H1 (cell line): Measurements from ENCODE around the gene FUT6. TPM values are rescaled to one million over a fixed set of nuclear protein-coding genes. Genes with fewer than 3 reads are reported as not detected.
A peak's percentile ranks its signal among the peaks of the same experiment; 100 is the strongest.

Source experiments
- CTCF ChIA-PET: fragments of 300-600 bp; sonication (Branson Sonifier 250); formaldehyde crosslinking; loops from one replicate; lab custom pipeline; 2021; ENCODE audit not compliant: partially characterized antibody; lab: Charles Lee
- POLR2A ChIA-PET: fragments of 300-600 bp; sonication (Branson Sonifier 250); formaldehyde crosslinking; loops from one replicate; lab custom pipeline; 2021; ENCODE audit warnings: inconsistent platforms; ENCODE audit not compliant: partially characterized antibody; lab: Charles Lee
- DNase-seq, 2 experiments: peaks; one replicate each; pipeline versions ENCODE4 v3.0.0 to v3.0.0-alpha.2; 2010 to 2022; ENCODE audit warnings: low spot score in 2 of 2, low read depth in 1 of 2, mixed read lengths in 1 of 2
- FAIRE-seq: peaks from 2 replicates; lab custom pipeline; 2011; peaks lifted over from hg19 to GRCh38; lab: Jason Lieb, UNC
- H2AFZ ChIP-seq: 2 replicates; pipeline ENCODE4 v1.8.1; 2012; ENCODE audit warnings: low read length, inconsistent platforms
- H2AK5ac ChIP-seq: 2 replicates; pipeline ENCODE4 v1.6.1; 2013; ENCODE audit warnings: low read depth, low read length
- H2BK120ac ChIP-seq: replicated peaks from 2 replicates; pipeline ENCODE3; 2013; ENCODE audit warnings: low read depth, low read length, inconsistent platforms
- H2BK12ac ChIP-seq: 2 replicates; pipeline ENCODE4 v1.6.1; 2013; ENCODE audit warnings: low read depth, low read length
- H2BK15ac ChIP-seq: 2 replicates; pipeline ENCODE4 v1.6.1; 2013; ENCODE audit warnings: low read length
- H2BK20ac ChIP-seq: 2 replicates; pipeline ENCODE4 v1.6.1; 2013; ENCODE audit warnings: low read length
- H2BK5ac ChIP-seq: 2 replicates; pipeline ENCODE4 v1.6.1; 2013; ENCODE audit warnings: low read depth, low read length
- H3K14ac ChIP-seq: 2 replicates; pipeline ENCODE4 v1.6.1; 2013; ENCODE audit warnings: inconsistent platforms; ENCODE audit not compliant: insufficient read length
- H3K18ac ChIP-seq: 2 replicates; pipeline ENCODE4 v1.6.1; 2013; ENCODE audit warnings: low read length; ENCODE audit errors: extremely low read depth
- H3K23ac ChIP-seq: 2 replicates; pipeline ENCODE4 v1.6.1; 2013; ENCODE audit warnings: inconsistent platforms; ENCODE audit not compliant: insufficient read length
- H3K23me2 ChIP-seq: 2 replicates; pipeline ENCODE4 v1.6.1; 2013; ENCODE audit warnings: low read depth, low read length
- H3K27ac ChIP-seq: 2 replicates; pipeline ENCODE4 v1.6.1; 2011; ENCODE audit warnings: low read depth, low read length, inconsistent platforms
- H3K27me3 ChIP-seq, 4 experiments: replicated peaks in 1 of 4; 1 replicate in 1 of 4; 2 replicates in 3 of 4; pipeline versions ENCODE4 v1.6.1 to v1.8.1; 2011 to 2013; ENCODE audit warnings: low read length in 3 of 4, mild to moderate bottlenecking in 3 of 4, inconsistent platforms in 2 of 4, mixed read lengths in 2 of 4, moderate library complexity in 1 of 4; ENCODE audit not compliant: control insufficient read depth in 3 of 4, insufficient read depth in 3 of 4; ENCODE audit errors: extremely low read depth in 1 of 4
- H3K36me3 ChIP-seq, 4 experiments: 2 replicates each; pipeline versions ENCODE4 v1.6.1 to v1.8.1; 2011 to 2013; ENCODE audit warnings: mild to moderate bottlenecking in 4 of 4, low read length in 3 of 4, moderate library complexity in 2 of 4, control low read depth in 1 of 4, inconsistent platforms in 1 of 4; ENCODE audit not compliant: insufficient read depth in 4 of 4, control insufficient read depth in 2 of 4
- H3K4ac ChIP-seq: replicated peaks from 2 replicates; pipeline ENCODE3; 2013; ENCODE audit warnings: low read length, low read depth, mixed read lengths, inconsistent platforms; ENCODE audit not compliant: insufficient read length
- H3K4me1 ChIP-seq, 4 experiments: replicated peaks in 1 of 4; 1 replicate in 1 of 4; 2 replicates in 3 of 4; pipeline versions ENCODE4 v1.6.1 to v1.8.1; 2011 to 2013; ENCODE audit warnings: low read length in 3 of 4, inconsistent platforms in 2 of 4, mixed read lengths in 1 of 4; ENCODE audit not compliant: insufficient read depth in 4 of 4, control insufficient read depth in 3 of 4
- H3K4me2 ChIP-seq, 2 experiments: 2 replicates each; pipeline versions ENCODE4 v1.6.1 to v1.8.1; 2011 to 2013; ENCODE audit warnings: low read depth in 2 of 2, low read length in 2 of 2, control low read depth in 1 of 2, inconsistent platforms in 1 of 2, mild to moderate bottlenecking in 1 of 2; ENCODE audit not compliant: insufficient read depth in 1 of 2
- H3K4me3 ChIP-seq, 4 experiments: fragments of 200-600, 300-600 bp in 1 of 4; sonication (generic), shearing (Covaris generic), sonication (Bioruptor Twin) in 1 of 4; 2 replicates each; pipeline versions ENCODE4 v1.5.1 to v1.8.1; 2011 to 2016; ENCODE audit warnings: low read length in 4 of 4, low read depth in 3 of 4, control low read depth in 2 of 4, inconsistent platforms in 2 of 4, mild to moderate bottlenecking in 2 of 4, mixed read lengths in 1 of 4, moderate library complexity in 1 of 4; ENCODE audit not compliant: insufficient read depth in 2 of 4; ENCODE audit errors: extremely low read depth in 1 of 4
- H3K56ac ChIP-seq: replicated peaks from 2 replicates; pipeline ENCODE3; 2013; ENCODE audit warnings: low read depth, mild to moderate bottlenecking, mixed read lengths, low read length, inconsistent platforms; ENCODE audit not compliant: insufficient read length
- H3K79me1 ChIP-seq: 2 replicates; pipeline ENCODE4 v1.6.1; 2013; ENCODE audit warnings: low read depth, low read length, control low read depth
- H3K79me2 ChIP-seq, 2 experiments: 2 replicates each; pipeline versions ENCODE4 v1.6.1 to v1.8.1; 2012 to 2013; ENCODE audit warnings: low read length in 2 of 2, mild to moderate bottlenecking in 2 of 2, inconsistent platforms in 1 of 2; ENCODE audit not compliant: insufficient read depth in 2 of 2, control insufficient read depth in 1 of 2
- H3K9ac ChIP-seq, 4 experiments: replicated peaks in 1 of 4; 1 replicate in 1 of 4; 2 replicates in 3 of 4; pipeline versions ENCODE4 v1.6.1 to v1.8.1; 2011 to 2013; ENCODE audit warnings: low read depth in 3 of 4, low read length in 3 of 4, control low read depth in 2 of 4, mild to moderate bottlenecking in 2 of 4, moderate library complexity in 2 of 4, inconsistent platforms in 1 of 4; ENCODE audit errors: extremely low read depth in 1 of 4
- H3K9me3 ChIP-seq, 2 experiments: 2 replicates each; pipeline versions ENCODE4 v1.6.1 to v1.8.1; 2012 to 2013; ENCODE audit warnings: mild to moderate bottlenecking in 2 of 2, moderate library complexity in 2 of 2, control low read depth in 1 of 2, inconsistent platforms in 1 of 2, low read depth in 1 of 2, low read length in 1 of 2, mixed read lengths in 1 of 2; ENCODE audit not compliant: insufficient read depth in 2 of 2
- H4K20me1 ChIP-seq, 2 experiments: replicated peaks in 1 of 2; 2 replicates each; pipeline versions ENCODE3 to v1.8.1; 2011 to 2013; ENCODE audit warnings: inconsistent platforms in 2 of 2, low read length in 2 of 2, mild to moderate bottlenecking in 1 of 2; ENCODE audit not compliant: insufficient read depth in 2 of 2, control insufficient read depth in 1 of 2
- H4K5ac ChIP-seq: 2 replicates; pipeline ENCODE4 v1.6.1; 2013; ENCODE audit warnings: low read length, low read depth, mixed read lengths, inconsistent platforms; ENCODE audit not compliant: insufficient read length
- H4K8ac ChIP-seq: 2 replicates; pipeline ENCODE4 v1.8.0; 2013; ENCODE audit warnings: mild to moderate bottlenecking, moderate library complexity, low read length, inconsistent platforms; ENCODE audit not compliant: insufficient read depth; ENCODE audit errors: extremely low read depth
- H4K91ac ChIP-seq: replicated peaks from 2 replicates; pipeline ENCODE3; 2013; ENCODE audit warnings: low read length, mixed read lengths, inconsistent platforms; ENCODE audit not compliant: insufficient read length
- BACH1 ChIP-seq: IDR thresholded peaks from 2 replicates; pipeline ENCODE4 v1.6.1; 2012; ENCODE audit warnings: low read length, improper control_type of control experiment
- BRCA1 ChIP-seq: IDR thresholded peaks from 2 replicates; pipeline ENCODE4 v1.6.1; 2012; ENCODE audit warnings: low read depth, low read length, improper control_type of control experiment
- CEBPB ChIP-seq: IDR thresholded peaks from 2 replicates; pipeline ENCODE4 v1.6.1; 2012; ENCODE audit warnings: low read depth, low read length
- CHD2 ChIP-seq: IDR thresholded peaks from 2 replicates; pipeline ENCODE4 v1.6.1; 2012; ENCODE audit warnings: low read length, improper control_type of control experiment
- CTBP2 ChIP-seq: IDR thresholded peaks from 2 replicates; pipeline ENCODE4 v1.7.0; 2011; ENCODE audit warnings: borderline replicate concordance, mild to moderate bottlenecking, moderate library complexity, mixed read lengths, low read length; ENCODE audit not compliant: insufficient read depth, insufficient read length
- EZH2 ChIP-seq: fragments of 200-600 bp; sonication (generic); IDR thresholded peaks from 2 replicates; pipeline ENCODE4 v1.7.1; 2012; ENCODE audit warnings: low read depth, mild to moderate bottlenecking, moderate library complexity, low read length, inconsistent platforms; ENCODE audit not compliant: severe bottlenecking
- HDAC2 ChIP-seq, 2 experiments: fragments of 300-600 bp in 1 of 2; sonication (generic) in 1 of 2; IDR thresholded peaks; 2 replicates each; pipeline ENCODE4 v1.6.1; 2011 to 2012; ENCODE audit warnings: low read depth in 2 of 2, low read length in 2 of 2, mild to moderate bottlenecking in 2 of 2, moderate library complexity in 2 of 2, borderline replicate concordance in 1 of 2, inconsistent platforms in 1 of 2
- HDAC6 ChIP-seq: IDR thresholded peaks from one replicate; pipeline ENCODE4 v1.7.1; 2012; ENCODE audit warnings: low read depth, mild to moderate bottlenecking, inconsistent platforms, low read length, moderate library complexity
- KDM5A ChIP-seq: fragments of 200-600 bp; IDR thresholded peaks from 2 replicates; pipeline ENCODE4 v1.7.1; 2012; ENCODE audit warnings: mild to moderate bottlenecking, low read length, inconsistent platforms, mixed read lengths
- RAD21 ChIP-seq, 2 experiments: IDR thresholded peaks in 1 of 2; conservative IDR thresholded peaks in 1 of 2; 2 replicates each; pipeline ENCODE4 v1.6.1; 2011; ENCODE audit warnings: low read depth in 2 of 2, low read length in 2 of 2, improper control_type of control experiment in 1 of 2, inconsistent platforms in 1 of 2, mild to moderate bottlenecking in 1 of 2, moderate library complexity in 1 of 2
- SP1 ChIP-seq: IDR thresholded peaks from 2 replicates; pipeline ENCODE4 v1.6.1; 2011; ENCODE audit warnings: low read depth, low read length
- TCF12 ChIP-seq: IDR thresholded peaks from 2 replicates; pipeline ENCODE4 v1.6.1; 2011; ENCODE audit warnings: low read depth, mild to moderate bottlenecking, low read length
- YY1 ChIP-seq: IDR thresholded peaks from 2 replicates; pipeline ENCODE4 v1.6.1; 2011; ENCODE audit warnings: low read depth, mild to moderate bottlenecking, low read length
- WGBS, 2 experiments: shearing (Covaris generic) in 1 of 2; methylation state at CpG; one replicate each; pipeline versions ENCODE4 v1.1.6 to v1.1.7; 2013 to 2015; ENCODE audit warnings: low lambda C conversion rate in 2 of 2, mixed read lengths in 2 of 2, inconsistent platforms in 1 of 2, low coverage in 1 of 2, missing lambda C conversion rate in 1 of 2; ENCODE audit not compliant: insufficient replicate concordance in 2 of 2, insufficient coverage in 1 of 2, insufficient read length in 1 of 2; ENCODE audit errors: extremely low coverage in 1 of 2, missing lambda C conversion rate in 1 of 2; 5-methylcytosine and 5-hydroxymethylcytosine counted together
- polyA plus RNA-seq, 7 experiments: library from polyadenylated mRNA; depleted of rRNA in 3 of 7; stranded (reverse) in 5 of 7; unstranded in 2 of 7; fragments of >200 nt in 5 of 7; fragments of 200-250 nt in 2 of 7; gene quantifications; 1 replicate in 5 of 7; 2 replicates in 1 of 7; 4 replicates in 1 of 7; pipeline versions ENCODE4 v1.2.1 to v1.2.3, GENCODE V29; 2011 to 2013; ENCODE audit warnings: missing spikeins in 2 of 7, mixed read lengths in 2 of 7
- total RNA-seq: library from RNA; stranded (reverse); fragmentation: NEBNext Ultra II Directional; extraction: Animal tissue kit (Norgen Biotek cat#: 25700); gene quantifications from 2 replicates; pipeline ENCODE4 v1.2.1, GENCODE V29; 2021

The FUT6 gene
- total and polyA plus RNA-seq, 2 of the 8 experiments (the other 6 are each of a cell fraction or from before 2014, with no cell fraction given) = not detected

GRCh38 chr19:5832527-5833216, 6.8 kb downstream of the FUT6 start:
- no peak overlapping the region for H3K18ac ChIP-seq
- H3K36me3 ChIP-seq = no peaks in the 10 kb centered on the region
- no peaks in the 10 kb centered on the region for H3K79me2 ChIP-seq
- ChIA-PET POLR2A (interaction anchor here (1.0 to 1.1 kb wide), 2 partner anchors 10 to 64 kb away, joined by 3 read pairs; no protein-coding TSS in a partner anchor), CTCF (interaction anchor here (7.8 kb wide), 1 partner anchor 29 kb away, joined by 58 read pairs; the partner anchor contains the start of gene NRTN)
- no peak overlapping the region for H3K14ac ChIP-seq
- H3K9ac ChIP-seq = no peak overlapping the region
- H3K4me2 ChIP-seq = no peak overlapping the region
- no peak overlapping the region for H3K4ac ChIP-seq
- no peak overlapping the region for H4K8ac ChIP-seq
- H2BK15ac ChIP-seq = no peak overlapping the region
- no peak overlapping the region for H2BK20ac ChIP-seq
- H3K23ac ChIP-seq = no peak overlapping the region
- H3K4me3 ChIP-seq = no peak overlapping the region
- H2BK12ac ChIP-seq = no peak overlapping the region
- peaks cover 10% of the 10 kb centered on the region; the same call in 1 of the 2 replicates for H3K23me2 ChIP-seq
- H3K79me1 ChIP-seq = no peaks in the 10 kb centered on the region
- no peak overlapping the region for H4K5ac ChIP-seq
- H2AK5ac ChIP-seq = 0 out of 2 replicates have a peak overlapping the region, but pooled peaks have one; percentile 75
- H3K4me1 ChIP-seq = peaks cover 0 to 3% (median 0%) of the 10 kb centered on the region in 4 experiments; a peak in 3 of 7 replicates
- H2BK120ac ChIP-seq = no peak overlapping the region
- no peak for FAIRE-seq
- WGBS, 2 experiments = 85% methylated on average over 6 of the region's 6 CpGs; no CpG with 5 or more reads in 1 of the 2 experiments
- no peak overlapping the region for H4K91ac ChIP-seq
- H4K20me1 ChIP-seq = no peaks in the 10 kb centered on the region
- H3K27ac ChIP-seq = no peak overlapping the region
- H2AFZ ChIP-seq = no peak overlapping the region
- TF ChIP-seq BRCA1 (no peak), KDM5A (no peak), YY1 (no peak), TCF12 (no peak), SP1 (no peak), CTBP2 (no peak), CHD2 (no peak), EZH2 (no peak), HDAC2 (IDR thresholded peaks at IDR 0.05; ENCODE audit: borderline replicate concordance in 1 of 2, low read depth in 2 of 2, low read length in 2 of 2) (no peak), BACH1 (no peak), RAD21 (IDR thresholded peaks at IDR 0.05 in 1 of 2, conservative IDR thresholded peaks at IDR 0.05 in 1 of 2; ENCODE audit: low read depth in 2 of 2, low read length in 2 of 2) (no peak), CEBPB (no peak), HDAC6 (no peak)
- TF ChIP-seq, all 59 proteins: peak for 0
- peaks cover 0 to 3% (median 0%) of the 10 kb centered on the region in 4 experiments; a peak in 1 of 7 replicates for H3K27me3 ChIP-seq
- no peak for DNase-seq
- no peak overlapping the region for H3K56ac ChIP-seq
- H2BK5ac ChIP-seq = no peak overlapping the region
- no peaks in the 10 kb centered on the region for H3K9me3 ChIP-seq
